GM12891 (cell line): Measurements from ENCODE around the gene ARHGAP5.

Experiments
- POLR2A ChIP-seq: IDR thresholded peaks from 2 replicates; pipeline ENCODE4 v1.6.1; 2011; ENCODE audit warnings: low read depth, low read length, control low read depth
- POLR2AphosphoS5 ChIP-seq: IDR thresholded peaks from 2 replicates; pipeline ENCODE4 v1.6.1; 2011; ENCODE audit warnings: low read depth, low read length, control low read depth
- POU2F2 ChIP-seq: IDR thresholded peaks from 2 replicates; pipeline ENCODE4 v1.6.1; 2011; ENCODE audit warnings: low read depth, mild to moderate bottlenecking, control low read depth, low read length, moderate library complexity
- SPI1 ChIP-seq: IDR thresholded peaks from 2 replicates; pipeline ENCODE4 v1.6.1; 2011; ENCODE audit warnings: low read depth, low read length, control low read depth
- TAF1 ChIP-seq: IDR thresholded peaks from 2 replicates; pipeline ENCODE4 v1.6.1; 2011; ENCODE audit warnings: low read depth, low read length, control low read depth

DNA sequence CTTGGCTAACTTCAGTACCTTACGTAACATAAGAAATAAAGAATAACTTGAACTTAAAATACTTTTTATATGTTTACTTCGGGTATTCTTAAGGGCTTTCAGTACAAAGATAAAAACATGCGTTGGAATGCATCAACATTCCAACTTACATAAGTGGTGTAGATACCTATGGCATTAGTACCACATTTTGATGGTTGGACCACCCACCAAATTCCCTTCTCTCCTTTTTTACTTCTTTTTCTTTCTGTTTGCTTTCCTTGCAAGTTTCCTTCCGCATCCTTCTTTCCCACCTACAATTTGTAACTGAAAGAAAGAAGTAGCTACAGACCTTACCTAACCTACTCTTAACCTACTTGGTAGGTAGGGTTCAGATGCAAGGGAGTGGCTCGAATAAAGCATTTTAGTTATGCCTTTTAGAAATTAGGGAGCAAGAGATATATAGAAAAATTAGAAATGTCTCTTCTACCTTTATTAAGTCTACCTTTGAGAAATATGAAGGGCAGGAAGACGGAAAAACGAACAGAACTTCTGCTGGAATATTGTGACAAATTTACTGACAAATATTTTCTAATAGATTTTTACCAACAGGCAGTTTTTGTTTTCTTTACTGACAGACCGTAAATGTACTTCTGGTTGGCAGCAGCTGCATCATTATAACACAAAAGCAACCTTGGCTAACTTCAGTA, 2.1 kb upstream of the ARHGAP5 start:
- TF ChIP-seq TAF1 (no peak), POLR2A (no peak), POLR2AphosphoS5 (no peak), SPI1 (no peak), POU2F2 (no peak)
